Stimulated activated CD4-positive, alpha-beta T cell treated with anti-CD3 and anti-CD28 coated beads, Interleukin-1b, Interleukin-23, amount 100 ng/mL, for 1 hour (primary cell): ENCODE results near the gene PTHLH.
A peak's percentile ranks its signal among the peaks of the same experiment; 100 is the strongest.

ENCODE experiments used
- DNase-seq, 2 donors: peaks; one replicate each; pipeline ENCODE4 v3.0.0-alpha.2; 2020; ENCODE audit warnings: low read depth in 2 of 2

PTHLH gene

DNA sequence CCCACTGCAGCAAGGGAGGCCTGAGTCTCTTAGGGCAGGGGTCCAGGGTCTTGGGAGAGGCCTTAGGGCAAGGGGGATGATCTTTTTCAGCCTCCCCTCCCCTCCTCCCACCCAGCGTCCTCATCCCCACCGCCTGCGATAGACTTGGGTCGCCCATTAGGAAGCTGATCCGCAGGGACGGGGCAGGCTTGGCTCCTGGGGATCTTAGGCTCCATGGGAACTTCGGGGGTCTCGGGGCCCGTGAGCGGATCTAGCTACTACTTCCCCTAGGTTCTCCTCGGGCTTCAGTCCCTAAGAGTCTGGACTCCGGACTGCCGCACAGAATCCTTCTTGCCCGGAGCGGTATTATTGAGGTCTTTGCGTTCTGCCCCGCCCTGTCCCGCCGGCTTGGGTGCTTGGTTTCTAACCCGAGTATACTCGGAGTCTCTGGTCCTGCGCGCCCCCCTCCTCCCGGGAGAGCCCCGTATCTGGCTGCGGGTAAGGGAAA lies 2.2 kb upstream of the PTHLH start:
- no peak for DNase-seq

- DNase-seq = no peak
Observed at GRCh38 chr12:27973487-27973890, 956 bp upstream of the PTHLH start.

GRCh38 chr12:27971606-27972005 lies 927 bp downstream of the PTHLH start:
- no peak for DNase-seq

DNA sequence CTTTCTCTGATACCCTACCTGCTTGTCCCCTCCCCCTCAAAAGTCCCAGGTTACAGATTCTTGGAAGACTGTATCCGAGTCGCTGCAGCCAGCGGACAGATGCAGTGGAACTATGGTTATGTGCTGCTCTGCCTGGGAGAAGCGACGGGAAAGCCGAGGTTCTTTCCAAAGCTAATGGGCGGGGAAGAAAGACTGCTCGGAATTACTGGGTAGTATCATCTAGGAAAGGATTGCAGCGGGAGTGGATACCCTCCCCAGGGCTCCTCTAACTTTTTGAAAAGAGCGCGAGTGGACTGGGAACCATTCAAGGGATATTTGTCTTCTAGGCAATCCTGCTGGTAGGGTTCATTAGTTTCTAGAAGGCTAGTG lies 1.4 kb downstream of the PTHLH start:
- no peak for DNase-seq

- DNase-seq = no peak
Observed at GRCh38 chr12:27970401-27971120, 2.0 kb downstream of the PTHLH start.

DNA sequence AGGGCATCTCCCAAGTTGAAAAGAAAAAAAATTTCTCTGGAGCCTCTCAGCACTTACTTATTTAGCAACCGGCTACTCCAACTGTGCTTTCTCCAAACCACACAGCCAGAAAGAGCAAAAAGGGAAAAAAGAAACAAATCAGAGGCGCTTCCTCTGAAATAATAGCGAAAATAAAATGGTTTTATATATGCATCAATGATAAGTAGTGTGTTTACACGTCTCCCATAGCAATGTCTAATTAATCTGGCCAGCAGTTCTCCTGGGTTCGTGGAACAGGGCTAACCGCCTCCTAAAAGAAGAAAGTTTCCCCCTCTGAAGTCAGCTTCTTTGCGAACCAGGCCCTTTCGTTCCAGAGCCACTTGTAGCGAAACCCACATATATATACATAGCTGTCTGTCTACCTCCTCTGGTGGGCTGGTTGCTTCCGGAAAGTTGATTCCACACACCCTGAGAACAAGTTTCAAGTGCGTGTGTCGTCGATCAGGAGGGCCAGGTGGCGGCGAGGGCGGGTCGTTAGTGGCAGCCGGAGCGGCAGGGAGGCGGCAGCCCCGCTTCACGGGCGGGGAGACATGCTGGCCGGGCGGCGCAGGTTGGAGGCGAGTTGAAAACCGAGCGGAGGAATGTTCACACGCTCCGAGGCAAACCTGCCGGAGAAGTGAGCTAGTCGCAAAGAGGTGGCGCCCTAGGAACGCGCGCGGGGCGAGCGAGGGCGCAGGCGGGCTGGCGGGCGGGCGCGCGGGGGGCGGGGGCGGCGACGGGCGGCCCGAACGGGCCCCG lies 2.7 kb downstream of the PTHLH start:
- peak in 1 of 2 donors; percentile 26 for DNase-seq

GRCh38 chr12:27968972-27969623 lies 3.4 kb downstream of the PTHLH start:
- no peak for DNase-seq

GRCh38 chr12:27967551-27968054 lies 4.9 kb downstream of the PTHLH start:
- DNase-seq = no peak

DNA sequence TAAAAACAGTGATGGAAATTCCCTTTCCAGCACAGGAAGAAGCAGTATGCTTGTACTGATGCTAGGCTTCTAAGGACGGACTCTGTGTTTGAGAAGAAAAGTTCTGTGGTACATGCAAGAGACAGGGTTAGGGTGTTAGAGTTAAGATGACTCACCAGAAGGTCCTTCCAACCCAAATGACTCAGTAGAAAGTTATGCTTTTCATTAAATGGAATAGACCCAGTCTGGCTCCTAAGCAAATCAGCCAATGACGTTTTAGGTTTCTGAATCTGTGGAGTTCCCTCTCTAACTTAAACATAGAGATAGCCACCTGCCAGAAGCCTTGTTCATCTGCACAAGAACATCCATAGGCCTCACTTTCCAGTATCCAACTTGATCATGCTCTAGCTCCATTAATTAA lies 5.7 kb downstream of the PTHLH start:
- DNase-seq = no peak

DNA sequence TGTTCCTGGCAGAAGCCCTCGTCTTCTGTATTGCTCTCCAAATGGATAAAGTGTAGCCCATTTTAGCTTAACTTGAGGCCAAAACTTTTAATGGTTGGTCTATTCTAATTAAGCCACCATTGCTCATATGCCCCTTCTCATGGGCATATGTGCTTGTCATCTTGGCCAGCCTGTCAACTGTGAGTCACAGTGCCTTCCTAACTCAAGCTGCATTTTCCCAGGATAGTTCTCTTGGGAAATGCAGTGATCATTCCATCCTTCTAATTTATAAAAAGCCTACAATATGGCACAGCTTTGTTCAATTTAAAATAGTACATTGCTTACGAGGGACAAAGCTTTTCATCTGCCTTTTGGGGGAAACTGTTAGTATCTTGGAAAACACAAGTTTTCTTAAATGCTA lies 6.6 kb downstream of the PTHLH start:
- no peak for DNase-seq

GRCh38 chr12:27965411-27965810 lies 7.1 kb downstream of the PTHLH start:
- DNase-seq = no peak

DNA sequence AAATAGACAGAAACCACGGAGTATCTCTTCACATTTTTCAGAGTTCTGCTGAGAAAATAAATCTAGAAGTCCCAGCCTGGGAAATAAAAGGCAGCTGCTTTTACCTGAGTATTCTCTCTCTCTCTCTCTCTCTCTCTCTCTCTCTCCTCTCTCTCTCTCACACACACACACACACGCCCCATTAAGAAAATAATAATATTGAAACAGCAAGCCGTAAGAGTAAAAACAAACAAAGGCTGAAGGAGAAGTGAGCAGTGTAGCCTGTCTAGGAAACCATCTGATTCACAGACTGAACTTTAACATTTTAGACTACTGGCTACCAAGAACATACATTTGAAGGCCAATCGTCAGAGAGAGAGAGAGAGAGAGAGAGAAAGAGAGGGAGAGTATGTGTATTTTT lies 8.4 kb downstream of the PTHLH start:
- DNase-seq = no peak

DNA sequence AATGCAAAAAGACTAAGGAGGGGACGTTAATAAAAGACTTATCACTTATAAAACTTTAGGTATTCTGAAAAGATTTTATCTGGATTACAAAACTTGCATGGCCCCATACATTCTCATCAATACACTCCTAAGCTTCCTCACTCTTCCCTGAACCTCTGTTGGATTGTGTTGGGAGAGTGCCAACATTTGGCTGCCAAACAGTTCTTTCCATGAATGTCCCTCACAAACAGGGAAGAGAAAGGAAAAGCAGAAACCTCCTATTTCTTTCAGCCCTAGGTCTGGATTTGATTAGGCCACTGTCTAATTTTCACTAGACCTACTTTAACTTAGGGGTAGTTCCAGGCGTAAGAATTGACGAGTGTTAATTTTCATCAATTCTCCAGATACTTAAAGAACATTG lies 11.7 kb downstream of the PTHLH start:
- no peak for DNase-seq

GRCh38 chr12:27958675-27959074 lies 13.9 kb downstream of the PTHLH start:
- DNase-seq = no peak

DNA sequence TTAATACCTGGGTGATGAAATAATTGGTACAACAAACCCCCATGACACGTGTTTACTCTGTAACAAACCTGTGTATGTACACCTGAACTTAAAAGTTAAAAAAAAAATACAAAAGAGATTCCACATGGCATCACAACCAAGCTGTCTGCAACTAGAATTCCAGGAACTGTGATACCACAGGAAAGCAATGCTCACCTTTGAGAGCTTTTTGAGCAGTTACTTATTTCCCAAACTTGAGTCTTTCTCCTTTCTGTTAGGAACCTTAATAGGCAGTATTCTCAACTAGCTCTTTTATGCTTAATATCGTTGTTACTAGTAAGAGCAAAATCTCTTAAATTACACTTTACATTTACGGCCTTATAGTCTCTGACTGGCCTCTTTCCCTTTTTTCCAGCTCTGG lies 15.2 kb downstream of the PTHLH start:
- no peak for DNase-seq

DNA sequence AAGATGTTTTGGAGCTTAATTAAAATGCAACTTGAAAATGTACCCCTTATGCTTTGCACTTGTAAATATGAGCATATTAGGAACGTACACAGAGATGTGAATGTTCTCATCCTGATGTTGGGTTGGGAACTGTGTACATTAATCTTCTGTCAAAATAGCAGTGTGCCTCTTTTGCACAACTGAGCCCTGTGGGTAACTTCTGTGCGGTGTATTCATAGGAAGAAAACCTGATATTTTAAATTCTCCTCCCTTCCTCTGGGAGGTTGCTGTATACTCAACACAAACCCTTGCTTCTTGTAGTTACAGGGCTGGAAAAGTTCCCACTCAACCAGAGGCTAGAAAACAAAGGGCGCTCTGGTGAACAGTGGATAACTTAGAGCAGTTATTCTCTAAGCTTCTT lies 18.7 kb downstream of the PTHLH start:
- no peak for DNase-seq

- no peak for DNase-seq
Observed at GRCh38 chr12:27953348-27953747, 19.2 kb downstream of the PTHLH start.

DNA sequence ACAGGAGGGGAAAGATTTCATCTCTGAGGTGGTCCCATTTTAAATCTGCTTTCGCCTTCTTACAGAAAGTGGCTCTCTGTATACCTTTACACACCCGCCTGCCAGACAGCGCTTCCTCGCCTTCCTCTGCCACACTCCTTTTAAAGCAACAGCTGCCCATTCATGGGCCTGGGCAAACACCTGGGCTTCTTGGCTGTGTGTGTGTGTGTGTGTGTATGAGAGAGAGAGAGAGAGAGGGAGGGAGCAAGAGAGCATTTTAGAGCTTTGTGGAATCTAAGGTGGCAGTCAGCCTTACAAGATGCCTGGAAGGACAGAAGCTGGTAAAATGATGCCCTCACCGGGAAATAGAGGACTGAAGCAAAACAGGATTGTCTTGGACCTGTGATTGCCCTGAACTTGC lies 20.0 kb downstream of the PTHLH start:
- no peak for DNase-seq

- no peak for DNase-seq
Observed at GRCh38 chr12:27951898-27952297, 20.6 kb downstream of the PTHLH start.

DNA sequence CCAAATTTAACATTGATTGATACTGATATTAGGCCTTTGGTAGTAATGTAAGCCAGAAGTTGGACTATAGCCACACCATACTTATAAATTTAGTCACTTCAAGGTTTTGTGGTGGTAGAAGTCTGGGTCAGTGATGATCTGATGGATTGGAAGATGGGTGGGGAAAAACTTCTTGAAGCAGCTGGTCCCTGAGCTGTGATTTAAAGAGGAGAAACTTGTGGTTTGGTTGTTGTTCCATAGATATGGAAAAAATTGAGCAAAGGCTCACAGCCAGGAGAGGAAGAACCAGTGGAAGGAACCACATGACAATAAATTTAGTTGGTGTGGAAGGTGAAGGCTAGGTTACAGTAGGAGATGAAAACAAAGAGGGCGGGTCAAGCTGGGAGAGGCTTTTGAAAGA lies 26.1 kb downstream of the PTHLH start:
- DNase-seq = no peak

DNA sequence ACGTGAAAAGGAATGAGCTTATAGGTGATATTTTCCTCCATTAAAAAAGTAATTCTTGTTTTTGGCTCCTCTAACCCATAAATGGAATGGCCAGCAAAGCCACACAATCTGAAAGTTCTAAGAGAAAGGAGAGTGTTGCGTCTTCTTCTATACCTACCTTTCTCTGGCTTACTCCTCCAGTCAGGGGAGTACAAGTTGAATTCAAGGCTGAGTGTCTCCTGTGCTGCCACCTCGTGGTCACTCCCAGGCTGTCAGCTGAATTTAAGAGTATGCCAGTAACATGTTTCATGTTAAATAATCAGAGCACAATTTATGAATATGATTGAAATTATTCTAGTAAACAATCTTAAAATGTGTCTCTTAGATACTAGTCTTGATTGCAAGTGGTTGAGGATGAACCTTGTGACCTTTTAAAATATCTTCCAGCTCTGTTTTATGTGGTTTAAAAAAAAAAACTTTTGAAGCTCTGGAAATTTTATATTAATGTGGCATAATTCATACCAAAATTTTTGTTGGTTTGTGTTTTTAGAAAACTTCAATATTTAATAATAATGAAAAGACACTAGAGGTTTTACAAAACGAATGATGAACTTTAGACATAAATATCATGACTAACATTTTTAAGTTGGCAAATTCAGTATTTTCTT lies 31.7 kb downstream of the PTHLH start:
- peak; percentile 33 to 59 for DNase-seq

GRCh38 chr12:27940245-27940644 lies 32.3 kb downstream of the PTHLH start:
- no peak for DNase-seq
